Measurements from ENCODE around the gene ACOX2. TPM values are rescaled to one million over a fixed set of nuclear protein-coding genes. Genes with fewer than 3 reads are reported as not detected.

The ACOX2 gene
- total RNA-seq, 1 donor = 28.6 TPM

DNA sequence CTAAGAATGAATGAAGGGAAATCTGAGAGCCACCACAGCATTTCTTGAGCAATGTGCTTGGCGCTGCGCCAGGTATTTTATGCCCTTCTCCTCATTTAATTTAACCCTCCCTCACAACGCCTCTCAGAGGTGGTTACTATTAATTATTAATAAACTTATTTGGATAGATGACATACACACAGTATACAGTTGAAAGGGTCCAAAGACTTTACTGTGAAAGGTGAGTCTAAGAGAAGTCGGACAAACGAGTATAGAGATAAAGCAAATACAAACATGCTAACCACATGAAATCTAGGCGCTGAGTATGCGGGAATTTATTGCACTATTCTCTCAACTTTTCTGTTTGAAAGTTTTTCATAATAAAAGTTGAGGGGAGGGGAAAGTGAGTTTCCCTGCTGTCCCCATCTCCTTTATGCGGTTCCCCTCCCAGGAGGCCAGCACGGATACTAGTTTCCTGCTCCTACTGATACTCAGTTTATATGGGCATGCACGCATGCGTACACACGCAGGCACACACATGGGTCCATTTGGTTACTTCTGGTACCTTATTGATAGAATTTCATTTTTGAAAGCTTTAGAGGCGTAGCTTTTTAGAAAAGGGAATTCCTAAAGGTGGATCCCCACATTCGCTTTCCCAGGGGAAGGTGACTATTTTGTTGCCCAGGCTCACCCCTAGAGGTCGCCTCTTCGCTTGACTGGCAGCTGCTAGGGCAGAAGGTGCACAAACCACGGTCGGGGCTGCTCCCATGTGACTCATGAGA is 73.6 kb downstream of the ACOX2 start:
- H4K20me1 ChIP-seq (ENCODE audit: insufficient read depth, low read length) = no peaks in the 10 kb centered on the region
- DNase-seq (ENCODE audit: insufficient read length, low spot score, missing footprints) = peak; percentile 96
- no peaks in the 10 kb centered on the region for H3K9me3 ChIP-seq (ENCODE audit: low read depth, low read length)
- H3K4me2 ChIP-seq (ENCODE audit: insufficient read depth, low read length) = peak overlapping the region; percentile 80
- no peaks in the 10 kb centered on the region for H3K79me2 ChIP-seq (ENCODE audit: insufficient read depth, low read length)
- H3K27me3 ChIP-seq (ENCODE audit: insufficient read depth, low read length) = no peaks in the 10 kb centered on the region
- H2AFZ ChIP-seq (ENCODE audit: low read length) = peak overlapping the region; percentile 69
- peak overlapping the region; percentile 53 for H3K4me3 ChIP-seq (ENCODE audit: insufficient read depth, low read length)
- H3K27ac ChIP-seq (ENCODE audit: low read depth, low read length) = no peak overlapping the region
- H3K4me1 ChIP-seq (ENCODE audit: insufficient read depth, low read length) = peaks cover 11% of the 10 kb centered on the region
- TF ChIP-seq, protein P1, sequence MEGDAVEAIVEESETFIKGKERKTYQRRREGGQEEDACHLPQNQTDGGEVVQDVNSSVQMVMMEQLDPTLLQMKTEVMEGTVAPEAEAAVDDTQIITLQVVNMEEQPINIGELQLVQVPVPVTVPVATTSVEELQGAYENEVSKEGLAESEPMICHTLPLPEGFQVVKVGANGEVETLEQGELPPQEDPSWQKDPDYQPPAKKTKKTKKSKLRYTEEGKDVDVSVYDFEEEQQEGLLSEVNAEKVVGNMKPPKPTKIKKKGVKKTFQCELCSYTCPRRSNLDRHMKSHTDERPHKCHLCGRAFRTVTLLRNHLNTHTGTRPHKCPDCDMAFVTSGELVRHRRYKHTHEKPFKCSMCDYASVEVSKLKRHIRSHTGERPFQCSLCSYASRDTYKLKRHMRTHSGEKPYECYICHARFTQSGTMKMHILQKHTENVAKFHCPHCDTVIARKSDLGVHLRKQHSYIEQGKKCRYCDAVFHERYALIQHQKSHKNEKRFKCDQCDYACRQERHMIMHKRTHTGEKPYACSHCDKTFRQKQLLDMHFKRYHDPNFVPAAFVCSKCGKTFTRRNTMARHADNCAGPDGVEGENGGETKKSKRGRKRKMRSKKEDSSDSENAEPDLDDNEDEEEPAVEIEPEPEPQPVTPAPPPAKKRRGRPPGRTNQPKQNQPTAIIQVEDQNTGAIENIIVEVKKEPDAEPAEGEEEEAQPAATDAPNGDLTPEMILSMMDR (IDR thresholded peaks at IDR 0.05; ENCODE audit: extremely low read depth, low read depth, low read length) = peak; percentile 94
- H3K36me3 ChIP-seq (ENCODE audit: insufficient read depth, low read length) = no peaks in the 10 kb centered on the region

DNA sequence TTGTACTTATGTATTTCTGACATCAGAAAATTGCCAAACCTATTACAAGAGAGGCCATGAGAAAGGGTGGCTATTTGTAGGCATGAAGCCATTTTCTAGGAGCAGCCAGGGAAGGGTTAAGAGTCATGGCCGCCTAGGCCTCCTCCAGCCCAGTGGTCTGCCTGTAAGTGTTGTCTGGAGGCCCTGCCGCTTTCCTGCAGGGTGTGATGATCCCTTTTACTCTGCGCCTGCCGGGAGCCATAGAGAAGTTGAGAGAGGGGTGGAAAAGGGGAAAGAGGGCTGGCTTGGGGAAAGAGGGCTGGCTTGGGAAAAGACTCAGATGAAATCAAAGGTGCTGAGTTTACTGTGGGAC is 74.2 kb downstream of the ACOX2 start:
- Histone ChIP-seq H3K4me1 (ENCODE audit: insufficient read depth, low read length) (peaks cover 11% of the 10 kb centered on the region), H3K4me3 (ENCODE audit: insufficient read depth, low read length) (no peak overlapping the region), H4K20me1 (ENCODE audit: insufficient read depth, low read length) (no peaks in the 10 kb centered on the region), H2AFZ (ENCODE audit: low read length) (no peak overlapping the region), H3K36me3 (ENCODE audit: insufficient read depth, low read length) (no peaks in the 10 kb centered on the region), H3K79me2 (ENCODE audit: insufficient read depth, low read length) (no peaks in the 10 kb centered on the region), H3K27me3 (ENCODE audit: insufficient read depth, low read length) (no peaks in the 10 kb centered on the region), H3K4me2 (ENCODE audit: insufficient read depth, low read length) (peak overlapping the region; percentile 80), H3K9me3 (ENCODE audit: low read depth, low read length) (no peaks in the 10 kb centered on the region), H3K27ac (ENCODE audit: low read depth, low read length) (no peak overlapping the region)
- TF ChIP-seq, protein P1 (IDR thresholded peaks at IDR 0.05; ENCODE audit: extremely low read depth, low read depth, low read length) = no peak
- DNase-seq (ENCODE audit: insufficient read length, low spot score, missing footprints) = peak; percentile 64

DNA sequence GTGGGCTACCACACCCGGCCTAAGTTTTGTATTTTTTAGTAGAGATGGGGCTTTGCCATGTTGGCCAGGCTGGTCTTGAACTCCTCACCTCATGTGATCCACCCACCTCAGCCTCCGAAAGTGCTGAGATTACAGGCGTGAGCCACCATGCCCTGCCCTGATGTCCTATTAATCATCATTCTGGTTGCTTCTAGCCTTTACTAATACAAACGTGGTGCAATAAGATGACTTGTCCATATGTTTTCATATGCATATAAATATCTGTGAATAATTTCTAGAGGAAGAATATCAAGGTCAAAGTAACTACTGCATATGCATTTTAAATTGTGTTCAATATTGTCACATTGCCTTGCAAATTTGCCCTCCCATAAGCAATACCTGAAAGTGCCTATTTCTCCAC is 77.8 kb downstream of the ACOX2 start:
- Histone ChIP-seq H3K27ac (ENCODE audit: low read depth, low read length) (no peak overlapping the region), H3K4me1 (ENCODE audit: insufficient read depth, low read length) (peaks cover 10% of the 10 kb centered on the region), H4K20me1 (ENCODE audit: insufficient read depth, low read length) (no peaks in the 10 kb centered on the region), H3K9me3 (ENCODE audit: low read depth, low read length) (no peaks in the 10 kb centered on the region), H3K36me3 (ENCODE audit: insufficient read depth, low read length) (no peaks in the 10 kb centered on the region), H3K4me3 (ENCODE audit: insufficient read depth, low read length) (no peak overlapping the region), H3K79me2 (ENCODE audit: insufficient read depth, low read length) (no peaks in the 10 kb centered on the region), H2AFZ (ENCODE audit: low read length) (no peak overlapping the region), H3K27me3 (ENCODE audit: insufficient read depth, low read length) (no peaks in the 10 kb centered on the region), H3K4me2 (ENCODE audit: insufficient read depth, low read length) (no peak overlapping the region)
- TF ChIP-seq, protein P1 (IDR thresholded peaks at IDR 0.05; ENCODE audit: extremely low read depth, low read depth, low read length) = no peak
- DNase-seq (ENCODE audit: insufficient read length, low spot score, missing footprints) = no peak

Other genes starting within 250 kb of the ACOX2 start
- 13.0 and 13.4 TPM in 2 replicates for gene RPP14, start 230.9 kb downstream of the ACOX2 start, total RNA-seq
- gene HTD2, start 230.7 kb downstream of the ACOX2 start, total RNA-seq = 6.2 TPM in 2 replicates
- 77.4 and 87.8 TPM in 2 replicates for gene PXK, start 204.3 kb downstream of the ACOX2 start, total RNA-seq
- 68.4 and 78.2 TPM in 2 replicates for gene PDHB, start 103.4 kb downstream of the ACOX2 start, total RNA-seq
- gene KCTD6, start 45.1 kb downstream of the ACOX2 start, total RNA-seq = 8.0 and 10.6 TPM in 2 replicates
- gene FAM107A, start 40.2 kb upstream of the ACOX2 start, total RNA-seq = not detected in 2 replicates
- gene FAM3D, start 129.6 kb upstream of the ACOX2 start, total RNA-seq = not detected in 2 replicates